Activated naive CD4-positive, alpha-beta T cell treated with Interleukin-2 at 50 U/mL for 16 hours (primary cell): Measurements from ENCODE around the gene SHISAL1.

ENCODE experiments used
- DNase-seq: peaks from one replicate; pipeline ENCODE4 v3.0.0-alpha.2; 2020

The SHISAL1 gene

DNA sequence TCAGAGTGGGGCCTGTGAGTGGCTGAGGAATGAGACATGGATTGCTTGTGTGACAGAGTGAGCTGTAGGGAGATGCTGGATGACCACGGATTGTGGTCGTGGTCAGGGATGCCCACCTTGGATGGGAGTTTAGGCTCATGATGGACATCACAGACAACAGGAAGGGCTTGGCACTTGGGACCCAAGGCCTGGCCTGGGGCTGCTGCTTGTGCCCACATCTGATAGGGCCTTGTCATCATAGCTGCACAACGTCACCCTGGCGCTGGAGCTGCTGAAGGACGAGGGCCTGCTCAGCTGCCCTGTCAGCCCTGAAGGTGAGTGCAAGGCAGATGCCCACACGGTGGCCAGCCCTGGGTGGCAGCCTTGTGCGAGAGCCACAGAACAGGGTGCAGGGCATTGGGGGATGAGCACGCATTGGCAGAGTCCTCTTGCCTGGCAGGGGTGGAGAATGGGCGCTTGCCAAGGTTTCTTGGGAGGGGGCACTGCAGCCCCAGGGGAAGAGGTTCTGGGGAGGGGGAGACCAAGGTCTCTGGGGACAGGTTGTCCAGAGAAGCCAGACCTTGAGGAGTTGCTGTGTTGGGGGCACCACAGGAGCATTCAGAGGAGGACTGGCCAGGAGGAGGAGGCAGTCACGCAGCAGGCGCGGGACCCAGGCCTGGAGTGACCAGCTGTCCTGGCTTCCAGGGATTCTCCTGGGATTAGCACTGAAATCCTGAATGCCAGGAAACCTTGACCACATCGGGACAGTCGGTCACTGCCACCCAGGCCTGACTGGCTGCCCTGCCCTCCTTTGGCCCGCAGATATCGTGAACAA is 107.0 kb downstream of the SHISAL1 start:
- DNase-seq = no peak

DNA sequence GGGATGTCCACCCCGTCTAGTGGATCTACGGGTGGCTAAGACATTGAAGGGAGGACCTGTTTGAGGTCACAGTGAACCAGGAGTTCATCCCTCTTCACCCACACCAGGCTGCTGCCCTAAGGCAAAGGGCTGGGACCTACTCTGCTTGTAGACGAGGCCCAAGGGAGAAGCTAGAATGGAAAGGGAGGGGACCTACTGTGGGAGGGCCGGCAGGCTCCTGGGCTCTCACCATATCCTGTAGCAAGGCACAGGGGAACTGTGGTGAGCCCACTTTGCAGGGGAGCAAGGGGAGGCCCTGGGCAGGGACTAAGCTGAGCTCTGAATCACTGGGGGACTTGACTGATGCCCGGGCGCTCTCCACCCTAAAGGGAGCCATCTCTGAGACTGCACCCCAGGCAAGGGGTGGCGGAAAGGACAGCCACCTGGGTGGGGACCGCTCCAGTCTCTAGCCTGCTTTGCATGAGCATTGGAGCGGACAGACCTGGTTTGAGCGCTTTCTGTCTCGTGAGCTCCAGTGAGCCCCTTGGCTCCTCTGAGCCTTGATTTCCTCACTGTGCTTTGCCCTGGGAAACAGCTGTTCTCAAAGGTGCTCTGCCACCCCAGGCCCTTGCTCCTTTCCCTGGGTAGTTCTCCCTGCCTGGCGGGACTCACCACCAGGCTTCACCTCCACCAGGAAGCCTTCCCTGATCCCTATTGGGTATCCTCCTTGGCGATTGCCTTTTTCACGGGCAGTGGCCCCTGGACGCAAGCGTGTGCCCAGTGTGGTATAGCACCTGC is 107.8 kb downstream of the SHISAL1 start:
- DNase-seq = no peak

DNA sequence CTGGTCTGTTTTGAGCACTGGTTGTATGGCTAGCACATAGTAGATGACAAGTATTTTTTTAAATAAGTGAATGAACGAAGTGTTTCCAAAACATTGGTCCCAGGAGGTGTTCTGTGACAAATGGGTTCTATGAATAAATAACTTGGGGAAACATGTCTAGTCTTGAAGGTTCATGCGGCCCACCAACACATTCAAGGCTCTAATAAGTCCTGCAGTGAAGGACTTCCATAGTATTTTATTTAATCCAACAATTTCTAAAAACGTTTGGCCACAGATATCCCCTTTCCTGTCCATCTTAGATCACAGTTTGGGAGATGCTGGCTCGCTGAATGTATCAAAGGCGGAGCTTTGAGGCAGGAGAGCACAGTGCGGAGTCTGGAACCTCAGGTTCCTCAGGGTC is 109.5 kb downstream of the SHISAL1 start:
- DNase-seq = no peak

DNA sequence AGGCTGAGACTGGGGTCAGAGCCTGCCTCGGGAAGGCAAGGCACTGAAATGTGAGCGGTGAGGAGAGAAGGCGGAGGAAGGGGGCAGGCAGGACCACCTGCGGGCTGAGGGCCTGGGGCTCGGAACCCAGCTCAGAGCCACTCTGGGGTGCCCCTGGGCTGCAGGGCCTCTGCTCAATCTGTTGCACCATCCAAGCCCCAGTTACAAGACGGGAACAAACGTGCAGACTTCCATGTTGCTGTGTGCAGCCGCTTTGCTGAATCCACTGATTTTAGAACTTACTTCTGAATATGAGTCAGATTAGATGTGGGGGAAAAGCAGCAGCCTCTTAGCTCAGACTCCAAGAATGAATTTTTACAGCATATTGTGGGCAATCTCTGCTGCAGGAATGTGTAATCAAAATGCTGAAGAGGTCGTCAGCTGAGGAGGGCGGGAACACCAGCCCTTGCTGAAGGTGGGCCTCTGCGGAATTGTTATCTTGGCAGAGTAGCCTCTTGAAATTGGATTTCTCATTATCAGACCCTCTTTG is 110.4 kb downstream of the SHISAL1 start:
- DNase-seq = no peak

DNA sequence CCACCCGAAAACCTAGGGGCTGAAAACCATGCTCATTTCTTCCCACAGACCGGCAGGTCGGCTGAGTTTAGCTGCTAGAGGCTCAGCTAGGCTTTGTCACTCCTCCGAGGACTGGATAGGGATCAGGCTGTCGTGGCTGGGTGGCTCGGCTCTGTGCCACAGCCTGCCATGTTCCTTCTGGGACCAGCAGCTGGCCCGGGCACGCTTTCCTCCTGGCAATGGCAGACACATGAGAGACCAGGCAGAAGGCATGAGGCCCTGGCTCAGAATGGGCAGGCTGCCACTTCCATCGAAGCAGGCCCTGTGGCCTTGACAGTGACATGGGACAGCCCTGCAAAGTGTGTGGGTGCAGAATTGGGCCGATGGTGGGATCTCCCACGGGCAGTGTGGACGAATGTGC is 111.1 kb downstream of the SHISAL1 start:
- no peak for DNase-seq

DNA sequence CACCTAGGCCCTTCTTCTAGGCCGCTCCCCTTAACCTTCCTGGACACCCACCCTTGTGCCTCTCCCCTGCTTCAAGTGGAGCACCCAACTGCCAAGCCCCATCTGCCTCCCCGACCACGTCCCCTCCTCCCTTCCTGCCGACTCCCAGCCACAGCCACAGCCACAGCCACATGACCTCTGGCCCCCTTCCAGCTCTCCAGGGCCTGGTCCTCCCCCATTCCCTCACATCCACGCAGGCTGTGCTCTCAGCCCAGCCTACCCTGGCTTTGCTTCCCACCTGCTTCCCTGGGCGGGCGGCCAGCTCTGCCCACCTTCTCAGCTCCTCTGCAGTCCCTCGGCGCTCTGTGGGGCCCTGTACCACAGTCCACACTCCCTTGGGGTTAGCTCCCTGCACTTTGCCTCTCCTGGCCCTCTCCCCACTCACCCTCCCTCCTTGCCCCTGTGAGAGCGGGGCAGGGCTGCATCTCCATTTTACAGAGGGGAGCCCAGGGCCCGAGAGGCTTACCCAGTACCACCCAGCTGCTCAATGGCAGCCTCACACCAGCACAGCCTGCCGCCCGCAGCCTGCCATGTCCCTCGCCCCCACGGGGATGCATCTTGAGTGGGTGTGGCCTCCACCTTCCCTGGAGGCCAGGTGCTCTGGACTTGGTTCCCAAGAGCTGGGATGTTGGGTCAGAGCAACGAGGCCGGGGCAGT is 111.7 kb downstream of the SHISAL1 start:
- DNase-seq = no peak

DNA sequence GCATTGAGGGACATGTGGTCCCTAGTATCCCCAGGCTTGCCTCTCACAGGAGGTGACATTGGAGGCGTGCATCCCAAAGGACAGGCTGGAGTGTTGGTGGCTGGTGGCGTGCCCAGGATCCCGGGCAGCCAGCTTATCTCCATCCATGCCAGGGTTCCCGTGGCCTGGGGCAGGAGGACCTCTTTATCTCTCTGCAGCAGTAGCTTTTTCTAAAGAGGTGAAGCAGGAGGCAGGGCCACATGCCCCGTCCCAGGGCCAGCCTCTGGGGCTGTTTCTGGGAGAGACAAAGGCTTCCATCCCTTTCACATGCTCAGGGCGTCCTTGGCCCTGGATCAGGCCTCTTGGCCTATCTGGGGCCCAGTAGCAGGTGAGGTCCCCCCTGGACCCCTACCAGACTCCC is 112.3 kb downstream of the SHISAL1 start:
- no peak for DNase-seq

DNA sequence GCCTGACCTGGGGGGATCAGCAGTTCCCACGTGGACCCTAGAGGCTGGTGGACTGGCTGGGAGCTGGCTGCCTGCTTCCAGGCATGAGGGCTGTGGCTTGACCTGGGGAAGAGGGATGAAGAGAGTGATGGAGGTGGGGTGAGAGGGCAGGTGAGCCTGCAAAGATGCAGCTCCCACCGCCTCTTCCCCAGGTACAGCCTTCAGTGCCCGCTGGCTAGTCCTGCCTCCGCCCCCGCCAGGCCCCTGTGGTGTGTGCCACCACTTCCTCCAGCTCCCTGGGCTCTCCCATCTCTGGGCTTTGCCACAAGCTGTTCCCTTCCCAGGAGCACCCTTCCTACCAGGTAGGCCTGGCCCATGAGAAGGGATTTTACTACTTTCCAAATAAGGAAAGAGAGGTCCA is 112.9 kb downstream of the SHISAL1 start:
- DNase-seq = no peak

DNA sequence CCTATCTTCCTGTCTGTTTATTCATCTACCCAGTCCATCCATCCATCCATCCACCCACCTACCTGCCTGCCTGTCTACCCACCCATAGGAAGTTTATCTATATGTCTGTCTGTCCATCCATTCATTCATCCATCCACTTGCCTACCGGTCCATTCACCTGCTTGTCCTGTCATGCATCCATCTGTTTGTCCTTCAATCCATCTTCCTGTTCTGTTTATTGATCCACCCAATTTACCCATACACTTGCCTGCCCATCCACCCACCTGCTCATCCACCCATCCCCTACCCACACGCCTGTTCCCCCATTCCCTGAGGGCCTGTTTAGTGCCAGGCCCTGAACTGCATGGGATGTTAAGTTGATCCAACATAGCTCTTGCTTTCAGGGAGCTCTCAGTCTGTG is 113.6 kb downstream of the SHISAL1 start:
- DNase-seq = no peak

DNA sequence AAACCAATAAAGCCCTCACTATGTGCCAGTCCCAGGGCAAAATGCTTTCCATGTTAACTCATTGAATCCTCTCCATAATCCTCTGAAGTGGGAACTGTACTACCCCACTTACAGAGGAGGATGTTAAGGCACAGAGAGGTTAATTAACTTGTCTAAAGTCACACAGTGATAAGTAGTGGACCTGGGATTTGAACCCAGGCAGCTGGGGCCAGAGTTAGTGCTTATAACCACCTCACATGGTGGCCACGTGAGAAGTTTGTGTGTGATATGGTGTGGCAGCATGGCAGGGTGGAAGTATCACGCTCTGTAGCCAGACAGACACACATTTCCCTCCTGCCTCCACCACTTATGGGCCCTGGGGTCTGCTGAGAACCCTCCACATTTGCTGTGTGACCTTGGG is 115.5 kb downstream of the SHISAL1 start:
- DNase-seq = no peak

DNA sequence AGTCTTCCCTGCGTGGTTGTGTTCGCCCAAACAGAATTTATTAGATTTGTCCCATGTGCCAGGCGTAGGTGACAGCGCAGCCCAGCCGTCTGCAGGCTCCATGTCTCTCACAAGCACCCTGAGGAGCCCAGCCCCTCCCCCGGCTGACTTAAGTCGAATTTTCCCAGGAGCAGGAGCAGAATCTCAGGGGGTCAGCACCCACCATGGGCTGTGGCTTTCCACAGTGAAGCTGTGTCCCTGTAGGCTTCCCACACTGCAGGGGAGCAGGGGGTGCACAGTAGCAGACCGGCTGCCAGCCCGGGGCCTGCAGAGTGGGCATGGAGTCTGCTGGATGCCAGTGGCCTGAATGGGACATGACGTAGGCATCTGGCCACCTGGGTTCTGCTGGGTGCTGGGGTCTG is 116.0 kb downstream of the SHISAL1 start:
- no peak for DNase-seq

DNA sequence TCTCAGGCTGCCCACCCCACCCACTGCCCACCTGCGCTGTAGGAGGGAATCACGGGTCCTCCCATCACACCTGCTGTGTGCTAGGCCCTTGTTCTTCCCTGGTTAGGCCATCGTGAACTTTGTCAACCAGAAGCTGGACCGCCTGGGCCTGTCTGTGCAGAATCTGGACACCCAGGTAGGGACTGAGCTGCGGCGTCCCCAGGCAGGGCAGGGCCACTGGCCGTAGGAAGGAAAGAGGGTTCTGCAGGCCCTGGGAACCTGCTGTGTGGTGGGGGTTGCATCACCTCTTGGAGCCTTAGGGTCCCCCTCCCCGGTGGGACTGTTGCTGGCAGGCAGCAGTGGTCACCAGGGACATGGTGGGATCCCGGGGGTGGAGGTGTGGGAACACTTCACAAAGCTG is 116.5 kb downstream of the SHISAL1 start:
- DNase-seq = no peak

DNA sequence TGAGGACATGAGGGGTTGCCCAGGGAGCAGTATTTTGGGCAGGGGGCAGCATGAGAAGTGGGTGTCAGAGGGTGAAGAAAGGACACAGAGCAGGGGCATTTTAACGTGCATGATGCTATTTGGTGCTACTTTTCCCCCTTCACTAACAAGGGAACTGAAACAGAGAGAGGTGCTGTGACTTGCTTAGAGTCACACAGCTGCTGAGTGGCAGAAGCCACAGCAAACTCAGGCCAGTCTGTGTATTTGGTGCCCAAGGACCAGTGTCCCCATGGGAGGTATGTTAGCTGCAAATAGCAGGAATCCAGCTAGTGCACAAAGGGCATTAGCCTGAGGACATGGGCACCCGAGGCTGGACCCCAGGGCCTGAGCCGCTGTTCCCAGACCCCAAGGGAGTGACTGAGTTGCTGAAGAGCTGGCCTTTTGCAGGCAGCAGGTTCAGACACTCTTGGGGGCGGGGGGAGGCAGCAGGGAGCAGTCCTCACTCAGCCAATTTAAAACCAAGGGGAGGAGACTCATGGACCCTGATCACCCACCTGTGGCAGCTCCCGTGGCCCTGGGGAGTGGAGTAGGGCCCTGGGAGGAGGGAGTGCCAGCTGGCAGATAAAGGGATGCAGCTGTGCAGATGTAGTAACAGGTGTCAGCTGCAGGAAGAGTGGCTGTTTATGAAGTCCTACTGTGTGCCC is 117.4 kb downstream of the SHISAL1 start:
- no peak for DNase-seq

DNA sequence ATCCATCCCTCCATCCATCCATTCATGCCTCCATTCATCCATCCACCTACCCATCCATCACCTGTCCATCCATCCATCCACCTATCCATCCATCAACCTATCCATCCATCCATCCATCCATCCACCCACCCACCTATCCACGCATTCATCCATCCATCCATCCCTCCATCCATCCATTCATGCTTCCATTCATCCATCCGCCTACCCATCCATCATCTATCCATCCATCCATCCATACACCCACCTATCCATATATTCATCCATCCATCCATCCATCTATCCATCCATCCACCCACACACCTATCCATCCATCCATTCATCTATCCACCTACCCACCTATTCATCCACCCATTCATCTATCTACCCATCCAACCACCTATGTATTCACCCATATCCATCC is 118.2 kb downstream of the SHISAL1 start:
- no peak for DNase-seq
